Fibroblast of skin of scalp (primary cell): Measurements from ENCODE around the gene DNHD1.

Source experiments
- DNase-seq: peaks from one replicate; pipeline ENCODE4 v3.0.0-alpha.2; 2013

Gene DNHD1

DNA sequence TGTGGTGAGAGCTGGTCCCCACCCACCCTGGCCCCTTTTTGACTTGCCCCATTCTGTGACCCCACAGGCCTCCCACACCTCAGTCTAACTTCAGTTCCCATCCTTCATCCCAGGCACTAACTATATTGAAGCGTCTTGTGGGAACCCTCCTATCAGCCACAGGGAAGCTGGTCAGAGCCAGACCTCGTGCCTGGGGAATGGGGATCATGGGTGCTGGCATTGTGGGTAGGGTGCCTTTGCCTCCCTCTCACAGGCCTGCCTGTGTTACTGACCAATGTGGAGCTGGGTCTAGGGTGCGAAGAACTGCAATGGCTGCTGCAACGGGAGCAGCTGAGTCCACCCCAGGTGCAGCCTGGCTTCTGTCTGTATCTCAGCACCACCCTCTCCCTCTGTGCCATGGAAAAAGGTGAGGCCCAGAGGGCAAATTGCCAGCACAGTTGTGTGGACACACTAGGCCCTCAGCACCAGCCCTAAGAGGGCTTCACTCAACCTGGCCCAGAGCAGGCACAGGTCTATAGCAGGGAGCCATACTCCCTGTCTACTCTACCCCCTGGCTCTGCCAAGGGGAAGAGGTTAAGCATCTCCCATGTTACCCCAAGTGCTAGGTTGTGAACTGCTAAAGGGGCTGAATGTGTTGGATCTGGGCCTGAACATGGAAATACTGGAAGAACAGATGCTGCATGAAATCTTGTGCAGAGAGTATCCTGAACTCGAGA, 69.1 kb downstream of the DNHD1 start:
- no peak for DNase-seq

- no peak for DNase-seq
Observed at GRCh38 chr11:6566704-6567370, 69.8 kb downstream of the DNHD1 start.

DNA sequence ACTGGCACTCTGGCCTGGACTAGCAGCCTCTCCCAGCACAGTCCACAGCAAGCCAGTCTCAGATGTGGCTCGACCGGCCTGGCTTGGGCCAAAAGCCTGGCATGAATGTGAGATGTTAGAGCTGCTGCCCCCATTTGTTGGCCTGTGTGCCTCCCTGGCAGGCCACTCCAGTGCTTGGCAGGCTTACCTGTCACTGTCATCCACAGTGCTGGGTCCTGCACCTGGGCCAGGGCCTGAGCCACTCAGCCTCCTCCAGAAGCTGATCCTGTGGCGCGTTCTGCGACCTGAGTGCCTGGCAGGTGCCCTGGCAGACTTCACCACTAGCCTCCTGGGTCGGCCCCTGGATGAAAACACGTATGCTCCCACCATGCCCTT, 70.3 kb downstream of the DNHD1 start:
- no peak for DNase-seq

- peak; percentile 83 for DNase-seq
Observed at GRCh38 chr11:6568191-6568918, 71.3 kb downstream of the DNHD1 start.

- no peak for DNase-seq
Observed at GRCh38 chr11:6569706-6570105, 72.6 kb downstream of the DNHD1 start.

DNA sequence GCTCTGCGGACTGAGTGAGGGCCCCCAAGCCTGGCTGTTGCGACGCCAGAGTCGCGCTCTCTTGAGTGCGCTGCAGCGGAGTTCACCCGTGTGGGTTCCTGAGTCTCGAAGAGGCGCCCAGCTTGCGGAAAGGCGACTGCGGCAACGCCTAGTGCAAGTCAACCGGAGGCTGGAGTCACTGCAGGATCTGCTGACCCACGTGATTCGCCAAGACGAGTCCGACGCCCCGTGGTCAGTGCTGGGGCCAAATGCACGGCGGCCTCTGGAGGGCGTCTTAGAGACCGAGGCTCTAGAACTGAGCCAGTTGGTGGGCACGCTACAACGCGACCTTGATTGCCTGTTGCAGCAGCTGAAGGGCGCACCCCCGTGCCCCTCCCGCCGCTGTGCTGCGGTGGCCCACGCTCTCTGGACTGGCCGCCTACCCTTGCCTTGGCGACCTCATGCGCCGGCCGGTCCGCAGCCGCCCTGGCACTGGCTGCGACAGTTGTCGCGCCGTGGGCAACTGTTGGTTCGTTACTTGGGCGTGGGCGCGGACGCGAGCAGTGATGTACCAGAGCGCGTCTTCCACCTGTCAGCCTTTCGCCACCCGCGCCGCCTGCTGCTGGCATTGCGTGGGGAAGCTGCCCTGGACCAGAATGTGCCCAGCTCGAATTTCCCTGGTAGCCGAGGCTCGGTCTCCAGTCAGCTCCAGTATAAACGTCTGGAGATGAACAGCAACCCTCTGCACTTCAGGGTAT, 73.8 kb downstream of the DNHD1 start:
- no peak for DNase-seq

DNA sequence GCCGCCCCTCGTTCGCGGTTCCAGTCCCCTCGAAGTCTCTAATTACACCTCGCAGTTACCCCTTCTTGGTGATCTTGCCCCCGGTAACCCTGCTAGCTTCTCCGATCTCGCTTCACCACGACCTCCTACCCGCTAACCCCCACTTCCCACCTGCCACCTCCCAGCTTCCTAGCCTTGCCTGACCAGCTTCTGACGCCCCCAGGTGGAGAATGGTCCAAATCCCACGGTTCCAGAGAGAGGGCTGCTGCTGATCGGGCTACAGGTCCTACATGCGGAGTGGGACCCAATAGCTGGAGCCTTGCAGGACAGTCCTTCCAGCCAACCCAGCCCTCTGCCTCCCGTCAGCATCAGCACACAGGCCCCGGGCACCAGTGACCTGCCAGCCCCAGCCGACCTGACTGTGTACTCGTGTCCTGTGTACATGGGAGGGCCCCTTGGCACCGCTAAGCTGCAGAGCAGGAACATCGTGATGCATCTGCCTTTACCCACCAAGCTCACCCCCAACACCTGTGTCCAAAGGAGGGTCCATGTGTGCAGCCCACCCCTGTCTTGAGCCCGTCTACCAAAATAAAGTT, 74.4 kb downstream of the DNHD1 start:
- no peak for DNase-seq

- DNase-seq: peak; percentile 84
Observed at GRCh38 chr11:6572215-6572614, 75.1 kb downstream of the DNHD1 start.

DNA sequence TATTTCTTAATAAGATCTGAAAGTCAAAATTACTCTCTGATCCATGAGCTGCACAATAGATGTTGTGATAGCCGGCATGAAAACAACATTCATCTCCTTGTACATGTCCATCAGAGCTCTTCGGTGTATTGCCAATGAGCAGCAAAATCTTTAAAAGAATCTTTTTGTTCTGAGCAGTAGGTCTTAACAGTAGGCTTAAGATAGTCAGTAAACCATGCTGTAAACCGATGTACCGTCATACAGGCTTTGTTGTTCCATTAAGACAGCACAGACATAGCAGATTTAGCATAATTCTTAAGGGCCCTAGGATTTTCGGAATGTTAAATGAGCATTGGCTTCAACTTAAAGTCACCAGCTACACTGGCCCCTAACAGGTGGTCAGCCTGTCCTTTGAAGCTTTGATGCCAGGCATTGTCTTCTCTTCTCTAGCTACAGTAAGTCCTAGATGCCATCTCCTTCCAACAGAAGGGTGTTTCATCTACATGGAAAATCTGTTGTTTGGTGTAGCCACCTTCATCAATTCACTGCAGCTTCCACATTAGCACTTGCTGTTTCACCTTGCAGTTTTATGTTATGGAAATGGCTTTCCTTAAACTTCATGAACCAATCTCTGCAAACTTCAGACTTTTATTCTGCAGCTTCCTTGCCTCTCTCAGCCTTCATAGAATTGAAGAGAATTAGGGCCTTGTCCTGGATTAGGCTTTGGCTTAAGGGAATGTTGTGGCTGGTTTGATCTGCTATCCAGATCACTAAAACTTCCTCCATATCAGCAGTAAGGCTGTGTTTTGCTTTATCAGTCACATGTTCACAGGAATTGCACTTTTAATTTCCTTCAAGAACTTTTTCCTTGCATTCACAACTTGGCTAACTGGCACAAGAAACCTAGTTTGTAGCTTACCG, 78.0 kb downstream of the DNHD1 start:
- DNase-seq: no peak

GRCh38 chr11:6576471-6577373, 79.6 kb downstream of the DNHD1 start:
- peak; percentile 83 for DNase-seq

DNA sequence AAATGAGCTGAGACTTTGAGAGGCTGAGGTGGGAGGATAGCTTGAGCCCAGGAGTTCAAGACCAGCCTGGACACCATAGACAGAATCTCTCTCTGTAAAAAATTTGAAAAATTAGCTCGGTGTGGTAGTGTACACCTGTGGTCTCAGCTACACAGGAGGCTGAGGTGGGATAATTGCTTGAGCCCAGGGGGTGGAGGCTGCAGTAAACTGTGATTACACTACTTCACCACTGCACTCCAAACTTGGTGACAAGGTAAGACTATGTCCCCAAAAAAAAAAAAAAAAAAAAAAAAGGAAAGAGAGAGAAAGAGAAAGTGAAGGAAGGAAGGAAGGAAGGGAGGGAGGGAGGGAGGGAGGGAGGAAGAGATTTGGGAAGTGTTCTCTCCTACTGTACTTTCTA, 81.1 kb downstream of the DNHD1 start:
- DNase-seq: no peak

GRCh38 chr11:6579681-6580080, 82.6 kb downstream of the DNHD1 start:
- no peak for DNase-seq

DNA sequence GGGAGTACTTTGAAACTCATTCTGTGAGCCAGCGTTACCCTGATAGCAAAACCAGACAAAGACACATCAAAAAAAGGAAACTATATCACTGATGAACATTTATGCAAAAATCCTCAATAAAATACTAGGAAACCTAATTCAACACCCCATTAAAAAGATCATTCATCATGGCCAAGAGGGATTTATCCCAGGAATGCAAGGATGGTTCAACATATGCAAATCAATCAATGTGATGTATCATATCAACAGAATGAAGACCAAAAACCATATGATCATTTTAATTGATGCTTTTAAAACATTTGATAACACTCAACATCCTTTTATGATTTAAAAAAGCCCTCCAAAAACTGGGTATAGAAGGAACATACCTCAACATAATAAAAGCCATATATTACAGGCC, 86.5 kb downstream of the DNHD1 start:
- DNase-seq: no peak

DNA sequence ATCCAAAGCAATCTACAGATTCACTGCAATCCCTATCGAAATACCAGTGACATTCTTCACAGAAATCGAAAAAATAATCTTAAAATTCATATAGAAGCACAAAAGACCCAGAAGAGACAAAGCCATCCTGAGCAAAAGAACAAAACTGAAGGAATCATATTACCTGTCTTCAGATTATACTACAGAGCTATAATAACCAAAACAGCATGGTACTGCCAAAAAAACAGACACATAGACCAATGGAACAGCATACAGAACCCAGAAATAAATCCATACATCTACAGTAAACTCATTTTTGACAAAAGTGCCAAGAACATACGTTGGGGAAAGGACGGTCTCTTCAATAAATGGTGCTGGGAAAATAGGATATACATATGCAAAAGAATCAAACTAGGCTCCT, 87.4 kb downstream of the DNHD1 start:
- no peak for DNase-seq

DNA sequence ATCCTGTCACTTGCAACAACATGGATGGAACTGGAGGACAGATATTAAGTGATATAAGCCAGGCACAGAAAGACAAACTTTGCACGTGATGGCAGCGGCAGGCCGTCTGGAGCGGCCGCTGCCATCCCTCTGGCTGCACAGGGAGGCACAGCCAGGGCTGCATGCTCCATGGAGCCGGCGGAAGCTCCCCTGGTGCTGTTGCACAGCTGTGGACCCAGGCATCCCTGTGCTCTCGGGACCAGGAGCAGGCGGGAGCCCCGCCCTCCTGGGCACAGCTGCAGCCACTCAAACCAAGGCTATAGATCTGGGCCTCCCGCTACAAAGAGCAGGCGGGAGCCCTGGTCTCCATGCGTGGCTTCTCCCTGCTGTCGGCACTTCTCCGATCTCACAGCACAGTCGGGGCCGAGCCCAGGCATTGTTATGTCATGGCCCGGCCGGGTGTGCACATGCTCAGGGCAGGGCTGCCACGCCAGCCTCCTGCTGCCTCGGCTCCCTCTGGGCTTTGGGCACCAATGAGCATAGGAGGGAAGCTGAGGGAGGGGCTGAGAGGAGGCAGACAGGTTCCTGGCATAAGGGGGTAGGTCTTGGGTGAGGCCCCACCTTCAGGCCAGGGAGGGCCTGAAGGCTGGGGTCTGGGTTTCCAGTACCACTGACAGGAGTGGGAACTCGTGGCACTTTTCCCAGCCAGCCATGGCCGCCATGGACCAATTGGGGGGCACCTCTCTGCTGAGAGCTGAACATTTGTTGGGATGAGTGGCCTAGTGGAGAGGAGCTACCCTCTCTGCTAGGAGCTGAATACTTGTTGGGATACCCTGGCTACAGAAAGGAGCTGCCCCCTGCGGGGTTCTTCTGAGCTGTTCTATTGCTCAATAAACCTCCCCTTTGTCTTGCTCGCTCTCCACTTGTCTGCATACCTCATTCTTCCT, 89.6 kb downstream of the DNHD1 start:
- peak; percentile 47 for DNase-seq

GRCh38 chr11:6587360-6587953, 90.4 kb downstream of the DNHD1 start:
- no peak for DNase-seq

- DNase-seq: no peak
Observed at GRCh38 chr11:6588018-6588417, 90.9 kb downstream of the DNHD1 start.

- DNase-seq: no peak
Observed at GRCh38 chr11:6594142-6594768, 97.2 kb downstream of the DNHD1 start.
